ENCODE data around the gene SYP. TPM values are rescaled to one million over a fixed set of nuclear protein-coding genes. Genes with fewer than 3 reads are reported as not detected.

The SYP gene
- total and polyA plus RNA-seq, 8 donors = 0.89 to 211 (median 3.9) TPM; not detected in 1

- peak overlapping the region; percentile 75 to 92 (median 87) for H3K27ac ChIP-seq
- peaks cover 0 to 34% (median 26%) of the 10 kb centered on the region in 4 donors for H3K36me3 ChIP-seq
- peak overlapping the region; percentile 52 to 66 (median 58) for H3K4me3 ChIP-seq
- 0 to 53% (median 1%) methylated on average over 7 to 35 of the region's 37 CpGs for WGBS, 5 donors
- H3K27me3 ChIP-seq = no peaks in the 10 kb centered on the region
- peaks cover 0 to 9% (median 2%) of the 10 kb centered on the region in 4 donors for H3K9me3 ChIP-seq
- TF ChIP-seq POLR2A (IDR thresholded peaks at IDR 0.05) = no peak
- peak in 1 of 3 donors; percentile 49 for TF ChIP-seq POLR2AphosphoS5 (IDR thresholded peaks at IDR 0.05)
- intact Hi-C loops (cut with DNase I; ENCODE audit: low total_unique reads) = no loop called here
- H3K4me1 ChIP-seq = peaks cover 4 to 52% (median 35%) of the 10 kb centered on the region in 4 donors
- peak; percentile 74 to 86 for DNase-seq
Measured at GRCh38 chrX:49172280-49172780, 27.7 kb downstream of the SYP start.

- TF ChIP-seq POLR2AphosphoS5 (IDR thresholded peaks at IDR 0.05) (peak in 2 of 3 donors; percentile 73 to 78), POLR2A (IDR thresholded peaks at IDR 0.05) (no peak), EP300 (IDR thresholded peaks at IDR 0.05) (no peak), CTCF (IDR thresholded peaks at IDR 0.05) (no peak)
- 0 to 48% (median 7%) methylated on average over 20 to 46 of the region's 46 CpGs for WGBS, 5 donors
- H3K27me3 ChIP-seq = no peaks in the 10 kb centered on the region
- peak within 1 kb of the TSS; percentile 75 to 92 (median 87) for H3K27ac ChIP-seq
- peaks cover 0 to 34% (median 26%) of the 10 kb centered on the region in 4 donors for H3K36me3 ChIP-seq
- DNase-seq = peak; percentile 58 to 83
- peaks cover 4 to 50% (median 32%) of the 10 kb centered on the region in 4 donors for H3K4me1 ChIP-seq
- peak within 1 kb of the TSS; percentile 52 to 66 (median 58) for H3K4me3 ChIP-seq
- intact Hi-C loops (cut with DNase I; ENCODE audit: low total_unique reads) = no loop called here
- H3K9me3 ChIP-seq = peaks cover 0 to 9% (median 2%) of the 10 kb centered on the region in 4 donors
Measured at GRCh38 chrX:49171752-49172279, 28.2 kb downstream of the SYP start, which contains the start of gene PLP2. Gene PLP2, plus strand, starts transcription at chrX:49171898. Its CDS starts 103 bp downstream, at chrX:49172001.

GRCh38 chrX:49167740-49168108 lies 32.3 kb downstream of the SYP start:
- Histone ChIP-seq H3K9me3 (peaks cover 0 to 9% (median 2%) of the 10 kb centered on the region in 4 donors), H3K4me1 (peaks cover 4 to 40% (median 30%) of the 10 kb centered on the region in 4 donors), H3K27ac (peak overlapping the region; percentile 67 to 92 (median 91)), H3K36me3 (no peaks in the 10 kb centered on the region), H3K27me3 (no peaks in the 10 kb centered on the region), H3K4me3 (peak overlapping the region; percentile 20 to 38 (median 35))
- no peak for DNase-seq
- TF ChIP-seq EP300 (IDR thresholded peaks at IDR 0.05) = no peak
- no peak for TF ChIP-seq POLR2AphosphoS5 (IDR thresholded peaks at IDR 0.05)
- TF ChIP-seq POLR2A (IDR thresholded peaks at IDR 0.05) = no peak
- no peak for TF ChIP-seq CTCF (IDR thresholded peaks at IDR 0.05)
- WGBS, 5 donors = 59 to 80% (median 74%) methylated on average over 3 of the region's 3 CpGs
- intact Hi-C loops (cut with DNase I; ENCODE audit: low total_unique reads) = no loop called here

GRCh38 chrX:49166914-49167739 lies 32.9 kb downstream of the SYP start:
- 4 to 48% (median 12%) methylated on average over 24 to 35 of the region's 35 CpGs for WGBS, 5 donors
- H3K4me3 ChIP-seq = peak overlapping the region; percentile 20 to 38 (median 35)
- intact Hi-C loops (cut with DNase I; ENCODE audit: low total_unique reads) = no loop called here
- peak; percentile 51 to 85 for DNase-seq
- peak overlapping the region; percentile 67 to 92 (median 91) for H3K27ac ChIP-seq
- peaks cover 4 to 39% (median 26%) of the 10 kb centered on the region in 4 donors for H3K4me1 ChIP-seq
- H3K9me3 ChIP-seq = peaks cover 0 to 9% (median 2%) of the 10 kb centered on the region in 4 donors
- no peaks in the 10 kb centered on the region for H3K36me3 ChIP-seq
- H3K27me3 ChIP-seq = no peaks in the 10 kb centered on the region
- TF ChIP-seq POLR2AphosphoS5 (IDR thresholded peaks at IDR 0.05) (peak; percentile 50 to 57 (median 54)), POLR2A (IDR thresholded peaks at IDR 0.05) (no peak)
